OCI-LY1 (cell line): ENCODE data around the gene TEKT5.

ENCODE experiments used
- H2AFZ ChIP-seq: fragments of 200-600 bp; sonication (generic), shearing (Covaris generic); 2 replicates; pipeline ENCODE4 v1.6.0; 2014; ENCODE audit warnings: antibody characterized with exemption, mild to moderate bottlenecking, low read length
- H3F3A ChIP-seq: fragments of 200-600 bp; sonication (generic), shearing (Covaris generic); 2 replicates; pipeline ENCODE4 v1.6.0; 2014; ENCODE audit warnings: mild to moderate bottlenecking, antibody characterized with exemption, low read length, moderate library complexity; ENCODE audit not compliant: insufficient read depth
- H3K27ac ChIP-seq: fragments of 200-600 bp; sonication (generic); 2 replicates; pipeline ENCODE4 v1.5.1; 2014; ENCODE audit warnings: low read length, mixed run types, mild to moderate bottlenecking, low read depth; ENCODE audit not compliant: poor library complexity, severe bottlenecking
- H3K27me3 ChIP-seq: fragments of 200-600 bp; sonication (generic); 2 replicates; pipeline ENCODE4 v1.6.0; 2014; ENCODE audit warnings: antibody characterized with exemption, mild to moderate bottlenecking, low read length, moderate library complexity; ENCODE audit not compliant: insufficient read depth
- H3K36me3 ChIP-seq: fragments of 200-600 bp; sonication (generic); 2 replicates; pipeline ENCODE4 v1.6.1; 2014; ENCODE audit warnings: mild to moderate bottlenecking, antibody characterized with exemption, low read length, moderate library complexity, mixed read lengths; ENCODE audit not compliant: insufficient read depth
- H3K4me1 ChIP-seq: fragments of 200-600 bp; sonication (generic); 2 replicates; pipeline ENCODE4 v1.5.1; 2014; ENCODE audit warnings: mild to moderate bottlenecking, low read length, moderate library complexity; ENCODE audit not compliant: insufficient read depth, severe bottlenecking
- H3K4me2 ChIP-seq: fragments of 200-600 bp; sonication (generic), shearing (Covaris generic); 2 replicates; pipeline ENCODE4 v1.6.1; 2014; ENCODE audit warnings: low read length
- H3K4me3 ChIP-seq: fragments of 200-600 bp; sonication (generic); 2 replicates; pipeline ENCODE4 v1.5.1; 2014; ENCODE audit warnings: low read length, low read depth, mild to moderate bottlenecking, mixed read lengths; ENCODE audit not compliant: poor library complexity, severe bottlenecking
- H3K79me2 ChIP-seq: fragments of 200-600 bp; shearing (Covaris generic); 2 replicates; pipeline ENCODE4 v1.6.1; 2016; ENCODE audit warnings: mixed run types, low read length, mixed read lengths; ENCODE audit not compliant: insufficient read depth
- H3K9ac ChIP-seq: fragments of 200-600 bp; sonication (generic), shearing (Covaris generic); 2 replicates; pipeline ENCODE4 v1.6.1; 2014; ENCODE audit warnings: mild to moderate bottlenecking, low read length, mixed read lengths
- H3K9me2 ChIP-seq: fragments of 200-600 bp; sonication (generic), shearing (Covaris generic); 2 replicates; pipeline ENCODE4 v1.6.1; 2014; ENCODE audit warnings: low read depth, mild to moderate bottlenecking, low read length, mixed read lengths
- H3K9me3 ChIP-seq: fragments of 200-600 bp; shearing (Covaris generic); 2 replicates; pipeline ENCODE4 v1.6.1; 2014; ENCODE audit warnings: low read length, mixed read lengths
- H4K20me1 ChIP-seq: fragments of 200-600 bp; sonication (generic), shearing (Covaris generic); 2 replicates; pipeline ENCODE4 v1.6.0; 2016; ENCODE audit warnings: mild to moderate bottlenecking, low read length; ENCODE audit not compliant: insufficient read depth
- CTCF ChIP-seq: fragments of 200-600 bp; sonication (generic), shearing (Covaris generic); IDR thresholded peaks from 2 replicates; pipeline ENCODE4 v1.5.1; 2017; ENCODE audit warnings: mild to moderate bottlenecking, antibody characterized with exemption, low read length, moderate library complexity, mixed read lengths
- EZH2 ChIP-seq: fragments of 200-600 bp; sonication (generic), shearing (Covaris generic); IDR thresholded peaks from 2 replicates; pipeline ENCODE4 v1.8.0; 2017; ENCODE audit warnings: borderline replicate concordance, mixed run types, mild to moderate bottlenecking, antibody characterized with exemption, low read length, moderate library complexity, mixed read lengths

The TEKT5 gene

GRCh38 chr16:10605636-10606035 is 89.1 kb downstream of the TEKT5 start:
- Histone ChIP-seq H3K79me2 (no peaks in the 10 kb centered on the region), H3K4me3 (no peak overlapping the region), H3K27ac (no peak overlapping the region), H4K20me1 (no peaks in the 10 kb centered on the region), H2AFZ (no peak overlapping the region), H3K4me2 (no peak overlapping the region), H3K9ac (no peak overlapping the region), H3K27me3 (no peaks in the 10 kb centered on the region), H3K4me1 (no peaks in the 10 kb centered on the region), H3F3A (no peaks in the 10 kb centered on the region), H3K9me2 (no peaks in the 10 kb centered on the region), H3K36me3 (no peaks in the 10 kb centered on the region), H3K9me3 (no peaks in the 10 kb centered on the region)
- TF ChIP-seq EZH2 (no peak), CTCF (no peak)

GRCh38 chr16:10601444-10602408 is 93.0 kb downstream of the TEKT5 start:
- TF ChIP-seq CTCF (no peak), EZH2 (no peak)
- Histone ChIP-seq H3K36me3 (no peaks in the 10 kb centered on the region), H4K20me1 (no peaks in the 10 kb centered on the region), H3K9ac (no peak overlapping the region), H3K4me1 (no peaks in the 10 kb centered on the region), H3K27me3 (no peaks in the 10 kb centered on the region), H3F3A (no peaks in the 10 kb centered on the region), H3K9me2 (no peaks in the 10 kb centered on the region), H3K4me2 (no peak overlapping the region), H2AFZ (no peak overlapping the region), H3K79me2 (no peaks in the 10 kb centered on the region), H3K27ac (no peak overlapping the region), H3K9me3 (no peaks in the 10 kb centered on the region), H3K4me3 (no peak overlapping the region)

- no peaks in the 10 kb centered on the region for H3K27me3 ChIP-seq
- no peaks in the 10 kb centered on the region for H3F3A ChIP-seq
- H4K20me1 ChIP-seq: no peaks in the 10 kb centered on the region
- no peak overlapping the region for H2AFZ ChIP-seq
- no peak for TF ChIP-seq EZH2
- no peak for TF ChIP-seq CTCF
- H3K27ac ChIP-seq: no peak overlapping the region
- H3K9me3 ChIP-seq: no peaks in the 10 kb centered on the region
- H3K9me2 ChIP-seq: no peaks in the 10 kb centered on the region
- no peaks in the 10 kb centered on the region for H3K4me1 ChIP-seq
- no peak overlapping the region for H3K4me3 ChIP-seq
- H3K36me3 ChIP-seq: no peaks in the 10 kb centered on the region
- H3K9ac ChIP-seq: no peak overlapping the region
- no peaks in the 10 kb centered on the region for H3K79me2 ChIP-seq
- no peak overlapping the region for H3K4me2 ChIP-seq
These were observed 93.8 kb downstream of the TEKT5 start for GRCh38 chr16:10600782-10601443.
